ENCODE measurements around the gene FHL2. TPM values are rescaled to one million over a fixed set of nuclear protein-coding genes. Genes with fewer than 3 reads are reported as not detected.

Gene FHL2
- total RNA-seq, 2 donors from 2014 or later, result 11.1 to 11.4 TPM

DNA sequence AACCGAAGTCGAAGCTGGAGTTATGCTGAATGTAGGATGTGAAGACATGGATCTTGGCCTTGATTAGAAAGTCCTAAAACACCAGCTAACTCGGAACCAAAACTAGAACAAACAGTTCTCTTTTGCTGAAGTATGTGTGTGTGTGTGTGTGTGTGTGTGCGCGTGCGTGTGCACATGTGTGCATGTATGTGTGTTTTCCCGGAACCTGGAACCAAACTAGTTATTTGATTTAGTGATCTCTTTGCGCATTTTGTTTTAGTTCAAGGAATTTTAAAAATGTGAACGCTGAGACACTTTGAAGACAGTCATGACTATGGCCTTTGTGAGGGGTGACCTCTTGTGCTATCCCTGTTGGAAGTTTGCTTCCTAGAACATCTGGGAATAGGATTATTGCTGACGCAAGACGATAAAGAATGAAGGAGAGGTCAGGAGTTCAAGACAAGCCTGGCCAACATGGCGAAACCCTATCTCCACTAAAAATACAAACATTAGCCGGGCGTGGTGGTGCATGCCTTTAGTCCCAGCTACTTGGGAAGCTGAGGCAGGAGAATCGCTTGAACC is 23.8 kb downstream of the FHL2 start:
- WGBS, 2 experiments (ENCODE audit: insufficient coverage in 1 of 2, insufficient read length in 1 of 2), result 92 to 93% methylated on average over 6 to 15 of the region's 15 CpGs
- Histone ChIP-seq H3K4me1 (ENCODE audit: control insufficient read depth, insufficient read depth, low read length) (no peaks in the 10 kb centered on the region), H3K27me3 (ENCODE audit: control insufficient read depth, insufficient read depth, low read length, poor library complexity, severe bottlenecking) (no peaks in the 10 kb centered on the region), H3K4me3 (ENCODE audit: low read length) (no peak overlapping the region), H3K9ac (ENCODE audit: extremely low read depth, low read length, poor library complexity, severe bottlenecking) (no peak overlapping the region), H3K36me3 (ENCODE audit: control insufficient read depth, insufficient read depth, low read length) (peaks cover 31% of the 10 kb centered on the region), H3K27ac (ENCODE audit: low read depth, low read length) (no peak overlapping the region), H3K9me3 (ENCODE audit: control insufficient read depth, low read length) (no peaks in the 10 kb centered on the region)
- H3K27me3 Mint-ChIP-seq (ENCODE audit: insufficient read depth), result no peaks in the 10 kb centered on the region
- H3K4me3 Mint-ChIP-seq, result no peak overlapping the region
- H3K36me3 Mint-ChIP-seq (ENCODE audit: low read depth), result peaks cover 16% of the 10 kb centered on the region
- TF ChIP-seq, protein P1, sequence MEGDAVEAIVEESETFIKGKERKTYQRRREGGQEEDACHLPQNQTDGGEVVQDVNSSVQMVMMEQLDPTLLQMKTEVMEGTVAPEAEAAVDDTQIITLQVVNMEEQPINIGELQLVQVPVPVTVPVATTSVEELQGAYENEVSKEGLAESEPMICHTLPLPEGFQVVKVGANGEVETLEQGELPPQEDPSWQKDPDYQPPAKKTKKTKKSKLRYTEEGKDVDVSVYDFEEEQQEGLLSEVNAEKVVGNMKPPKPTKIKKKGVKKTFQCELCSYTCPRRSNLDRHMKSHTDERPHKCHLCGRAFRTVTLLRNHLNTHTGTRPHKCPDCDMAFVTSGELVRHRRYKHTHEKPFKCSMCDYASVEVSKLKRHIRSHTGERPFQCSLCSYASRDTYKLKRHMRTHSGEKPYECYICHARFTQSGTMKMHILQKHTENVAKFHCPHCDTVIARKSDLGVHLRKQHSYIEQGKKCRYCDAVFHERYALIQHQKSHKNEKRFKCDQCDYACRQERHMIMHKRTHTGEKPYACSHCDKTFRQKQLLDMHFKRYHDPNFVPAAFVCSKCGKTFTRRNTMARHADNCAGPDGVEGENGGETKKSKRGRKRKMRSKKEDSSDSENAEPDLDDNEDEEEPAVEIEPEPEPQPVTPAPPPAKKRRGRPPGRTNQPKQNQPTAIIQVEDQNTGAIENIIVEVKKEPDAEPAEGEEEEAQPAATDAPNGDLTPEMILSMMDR (conservative IDR thresholded peaks at IDR 0.05), result no peak
- no peak overlapping the region for H3K27ac Mint-ChIP-seq
- H3K4me1 Mint-ChIP-seq, result no peaks in the 10 kb centered on the region
- no peak for DNase-seq
- H3K9me3 Mint-ChIP-seq, result no peaks in the 10 kb centered on the region

DNA sequence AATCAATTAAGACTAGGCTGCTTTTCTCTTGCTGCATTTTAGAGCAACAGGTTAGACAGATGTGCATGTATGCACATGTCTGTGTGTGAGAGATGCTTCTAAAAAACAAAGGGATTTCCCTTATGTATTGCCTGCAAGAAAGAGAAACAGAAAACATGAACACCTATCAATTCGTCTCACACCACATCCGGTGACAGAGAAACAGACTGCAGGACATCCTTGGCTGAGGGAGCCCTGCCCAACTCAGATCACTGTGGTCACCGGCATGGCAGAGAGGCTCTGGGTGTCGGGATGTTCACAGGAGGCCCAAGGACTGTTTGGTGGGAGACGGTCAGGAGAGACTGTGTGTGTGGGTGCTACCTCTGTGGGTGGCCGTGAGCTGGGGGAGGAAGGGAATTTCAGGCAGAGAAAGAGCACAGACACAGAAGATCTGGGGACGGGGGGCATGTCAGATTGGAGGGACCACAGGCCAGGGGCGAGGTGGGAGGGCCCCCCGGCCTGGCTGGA is 24.9 kb downstream of the FHL2 start:
- WGBS, 2 experiments (ENCODE audit: insufficient coverage in 1 of 2, insufficient read length in 1 of 2), result 95 to 100% methylated on average over 5 to 9 of the region's 9 CpGs
- Mint-ChIP-seq H3K27ac (peak overlapping the region; percentile 71), H3K4me3 (no peak overlapping the region), H3K4me1 (no peaks in the 10 kb centered on the region), H3K9me3 (no peaks in the 10 kb centered on the region), H3K36me3 (ENCODE audit: low read depth) (peaks cover 16% of the 10 kb centered on the region), H3K27me3 (ENCODE audit: insufficient read depth) (no peaks in the 10 kb centered on the region)
- DNase-seq, result no peak
- H3K4me3 ChIP-seq (ENCODE audit: low read length), result no peak overlapping the region
- H3K36me3 ChIP-seq (ENCODE audit: control insufficient read depth, insufficient read depth, low read length), result peaks cover 32% of the 10 kb centered on the region
- no peaks in the 10 kb centered on the region for H3K9me3 ChIP-seq (ENCODE audit: control insufficient read depth, low read length)
- TF ChIP-seq, protein P1 (conservative IDR thresholded peaks at IDR 0.05), result no peak
- no peak overlapping the region for H3K27ac ChIP-seq (ENCODE audit: low read depth, low read length)
- no peaks in the 10 kb centered on the region for H3K4me1 ChIP-seq (ENCODE audit: control insufficient read depth, insufficient read depth, low read length)
- no peaks in the 10 kb centered on the region for H3K27me3 ChIP-seq (ENCODE audit: control insufficient read depth, insufficient read depth, low read length, poor library complexity, severe bottlenecking)
- H3K9ac ChIP-seq (ENCODE audit: extremely low read depth, low read length, poor library complexity, severe bottlenecking), result no peak overlapping the region

DNA sequence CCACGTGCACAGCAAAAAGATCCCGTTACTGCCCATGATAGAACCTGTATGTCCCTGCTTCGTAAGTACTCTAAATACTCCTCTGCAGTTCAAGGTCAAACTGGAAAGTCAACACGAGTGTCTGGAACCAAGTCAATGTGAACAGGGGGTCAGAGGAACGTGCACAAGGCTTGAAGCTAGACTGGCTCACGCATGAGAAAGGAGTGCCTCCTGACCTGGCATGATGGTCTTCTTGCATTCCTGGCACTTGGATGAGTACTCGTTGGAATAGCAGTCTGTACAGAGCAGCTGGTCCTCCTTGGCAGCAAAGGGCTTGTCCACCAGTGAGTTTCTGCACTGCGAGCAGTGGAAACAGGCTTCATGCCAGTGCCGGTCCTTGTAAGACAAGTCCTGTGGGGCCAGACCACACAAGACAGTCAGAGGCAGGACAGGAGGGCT is 25.5 kb downstream of the FHL2 start:
- no peak overlapping the region for H3K4me3 ChIP-seq (ENCODE audit: low read length)
- Mint-ChIP-seq H3K4me3 (no peak overlapping the region), H3K27me3 (ENCODE audit: insufficient read depth) (no peaks in the 10 kb centered on the region), H3K4me1 (no peaks in the 10 kb centered on the region), H3K9me3 (no peaks in the 10 kb centered on the region), H3K27ac (no peak overlapping the region), H3K36me3 (ENCODE audit: low read depth) (peaks cover 16% of the 10 kb centered on the region)
- DNase-seq, result no peak
- H3K9ac ChIP-seq (ENCODE audit: extremely low read depth, low read length, poor library complexity, severe bottlenecking), result no peak overlapping the region
- H3K36me3 ChIP-seq (ENCODE audit: control insufficient read depth, insufficient read depth, low read length), result peaks cover 36% of the 10 kb centered on the region
- no peaks in the 10 kb centered on the region for H3K27me3 ChIP-seq (ENCODE audit: control insufficient read depth, insufficient read depth, low read length, poor library complexity, severe bottlenecking)
- WGBS, 2 experiments (ENCODE audit: insufficient coverage in 1 of 2, insufficient read length in 1 of 2), result 92 to 94% methylated on average over 9 of the region's 9 CpGs
- no peaks in the 10 kb centered on the region for H3K4me1 ChIP-seq (ENCODE audit: control insufficient read depth, insufficient read depth, low read length)
- H3K27ac ChIP-seq (ENCODE audit: low read depth, low read length), result no peak overlapping the region
- TF ChIP-seq, protein P1 (conservative IDR thresholded peaks at IDR 0.05), result no peak
- no peaks in the 10 kb centered on the region for H3K9me3 ChIP-seq (ENCODE audit: control insufficient read depth, low read length)
